HL-60 (cell line): ENCODE measurements around the gene UAP1.

Experiments used
- DNase-seq, 2 experiments: peaks; one replicate each; pipeline ENCODE4 v3.0.0-alpha.2; 2010 to 2020; ENCODE audit warnings: low read depth in 1 of 2, low spot score in 1 of 2
- H3K27ac ChIP-seq: fragments of 250-450 bp; sonication (Bioruptor Pico); replicated peaks from 2 replicates; pipeline ENCODE4 v1.5.1; 2020; ENCODE audit warnings: mild to moderate bottlenecking, moderate library complexity
- H3K27me3 ChIP-seq: fragments of 250-450 bp; sonication (Bioruptor Pico); 2 replicates; pipeline ENCODE4 v1.5.1; 2021; ENCODE audit warnings: mild to moderate bottlenecking, moderate library complexity; ENCODE audit not compliant: insufficient read depth, poor library complexity, severe bottlenecking
- H3K4me3 ChIP-seq: replicated peaks from 2 replicates; pipeline ENCODE4 v1.5.1; 2011; ENCODE audit warnings: mild to moderate bottlenecking, control low read depth, low read length; ENCODE audit not compliant: insufficient read depth
- CTCF ChIP-seq: IDR thresholded peaks from one replicate; pipeline ENCODE4 v1.5.1; 2011; ENCODE audit warnings: low read length, control low read depth, inconsistent platforms; ENCODE audit not compliant: insufficient read depth
- GABPA ChIP-seq: IDR thresholded peaks from 2 replicates; pipeline ENCODE4 v1.6.1; 2012; ENCODE audit warnings: low read depth
- POLR2AphosphoS5 ChIP-seq: IDR thresholded peaks from 2 replicates; pipeline ENCODE4 v1.6.1; 2012; ENCODE audit warnings: low read depth
- REST ChIP-seq: IDR thresholded peaks from 2 replicates; pipeline ENCODE4 v1.6.1; 2012; ENCODE audit warnings: low read depth; ENCODE audit not compliant: insufficient replicate concordance
- SPI1 ChIP-seq: IDR thresholded peaks from 2 replicates; pipeline ENCODE4 v1.6.1; 2012; ENCODE audit warnings: low read depth, mild to moderate bottlenecking, borderline replicate concordance

Gene UAP1

GRCh38 chr1:162538815-162539431 lies 22.6 kb upstream of the UAP1 start:
- TF ChIP-seq CTCF = no peak
- TF ChIP-seq POLR2AphosphoS5 = no peak
- TF ChIP-seq GABPA = no peak
- TF ChIP-seq SPI1 = no peak
- no peak for TF ChIP-seq REST
- no peaks in the 10 kb centered on the region for H3K27me3 ChIP-seq
- H3K4me3 ChIP-seq = no peak overlapping the region
- H3K27ac ChIP-seq = no peak overlapping the region
- no peak for DNase-seq

GRCh38 chr1:162541619-162542141 lies 19.8 kb upstream of the UAP1 start:
- no peak overlapping the region for H3K4me3 ChIP-seq
- TF ChIP-seq GABPA (no peak), POLR2AphosphoS5 (no peak), CTCF (no peak), SPI1 (no peak), REST (no peak)
- DNase-seq = no peak
- no peaks in the 10 kb centered on the region for H3K27me3 ChIP-seq
- H3K27ac ChIP-seq = no peak overlapping the region

- no peaks in the 10 kb centered on the region for H3K27me3 ChIP-seq
- TF ChIP-seq CTCF = no peak
- TF ChIP-seq REST = no peak
- TF ChIP-seq POLR2AphosphoS5 = no peak
- no peak for TF ChIP-seq SPI1
- no peak for TF ChIP-seq GABPA
- no peak overlapping the region for H3K27ac ChIP-seq
- H3K4me3 ChIP-seq = no peak overlapping the region
- no peak for DNase-seq
These were observed 18.3 kb upstream of the UAP1 start for GRCh38 chr1:162543228-162543627.
